ENCODE results near the gene CCSER1. TPM values are rescaled to one million over a fixed set of nuclear protein-coding genes. Genes with fewer than 3 reads are reported as not detected.
"Not testable (repeated sequence)": the region's sequence is repeated elsewhere in the genome, so short reads cannot be mapped to it uniquely, and the experiment has no call there.

Gene CCSER1
- polyA plus RNA-seq, 3 donors: 19.7 to 21.2 (median 20.6) TPM

DNA sequence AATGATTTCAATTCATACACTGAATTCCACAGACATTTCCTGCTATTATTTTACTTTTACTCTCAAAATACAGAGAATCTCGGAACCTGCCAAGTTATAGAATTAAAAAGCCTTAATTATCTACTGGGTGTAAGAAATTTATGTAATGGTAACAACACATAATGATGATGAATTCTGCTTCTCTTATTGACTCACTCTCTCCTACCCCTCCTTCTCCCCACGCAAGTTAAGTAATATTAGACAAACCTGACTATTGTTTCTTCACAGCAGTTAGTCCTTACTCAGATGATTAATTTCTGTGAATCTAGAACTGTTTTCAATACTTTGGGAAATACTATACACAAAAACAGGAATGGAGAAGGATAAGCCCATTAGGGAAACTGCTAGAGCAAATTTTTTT is 762.0 kb downstream of the CCSER1 start:
- no peak for DNase-seq (ENCODE audit: low read depth in 3 of 3, low spot score in 2 of 3)

DNA sequence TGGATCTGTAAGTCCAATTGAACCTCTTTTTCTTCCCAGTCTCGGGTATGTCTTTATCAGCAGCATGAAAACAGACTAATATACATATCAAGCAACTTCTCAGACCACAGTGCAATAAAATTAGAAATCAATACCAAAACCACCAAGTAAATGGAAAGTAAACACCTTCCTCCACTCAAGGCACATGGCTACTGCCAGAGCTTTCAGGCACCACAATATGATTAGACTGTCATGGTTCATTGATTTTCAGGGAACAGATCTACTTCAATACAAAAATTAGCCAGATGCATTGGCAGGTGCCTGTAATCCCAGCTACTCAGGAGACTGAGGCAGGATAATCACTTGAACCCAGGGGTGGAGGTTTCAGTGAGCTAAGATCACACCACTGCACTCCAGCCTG is 776.2 kb downstream of the CCSER1 start:
- not testable (repeated sequence) for DNase-seq (ENCODE audit: low read depth in 3 of 3, low spot score in 2 of 3)

DNA sequence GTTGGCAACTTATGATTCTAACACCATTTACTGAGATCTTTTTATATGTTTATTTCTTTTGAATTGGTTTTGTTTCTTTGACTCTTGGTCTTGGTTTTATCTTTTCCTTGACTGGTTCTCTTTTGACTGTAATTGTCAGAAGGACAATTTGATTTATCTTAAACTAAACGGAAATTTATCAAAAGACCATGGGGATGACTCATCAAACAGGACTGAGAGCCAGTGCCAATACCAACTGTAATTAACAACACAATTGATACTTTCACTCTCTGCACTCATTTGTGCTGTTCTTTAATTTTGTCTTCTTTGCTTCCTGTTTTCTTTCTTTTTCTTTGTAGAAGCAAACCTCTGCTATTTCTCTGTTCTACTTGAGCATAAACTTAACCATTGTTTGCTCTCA is 776.8 kb downstream of the CCSER1 start:
- DNase-seq (ENCODE audit: low read depth in 3 of 3, low spot score in 2 of 3): no peak

DNA sequence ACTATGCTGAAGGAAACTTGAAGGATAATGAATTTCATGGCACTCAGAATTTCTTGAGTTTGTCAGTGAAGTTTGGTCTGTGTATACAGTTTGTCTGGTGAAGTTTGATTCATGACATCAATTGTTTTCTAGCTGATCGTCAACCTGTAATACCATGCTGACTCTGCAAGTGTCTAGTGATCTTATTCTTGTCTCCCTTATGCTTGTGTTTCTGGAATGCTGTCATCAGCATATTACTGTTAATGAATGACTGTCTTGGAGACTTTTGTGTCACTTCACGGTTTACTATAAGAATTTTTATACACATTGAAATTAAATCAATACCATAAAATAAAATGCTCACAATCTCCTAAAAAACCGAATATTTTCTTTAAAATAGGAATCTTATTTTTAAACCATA is 779.0 kb downstream of the CCSER1 start:
- no peak for DNase-seq (ENCODE audit: low read depth in 3 of 3, low spot score in 2 of 3)

DNA sequence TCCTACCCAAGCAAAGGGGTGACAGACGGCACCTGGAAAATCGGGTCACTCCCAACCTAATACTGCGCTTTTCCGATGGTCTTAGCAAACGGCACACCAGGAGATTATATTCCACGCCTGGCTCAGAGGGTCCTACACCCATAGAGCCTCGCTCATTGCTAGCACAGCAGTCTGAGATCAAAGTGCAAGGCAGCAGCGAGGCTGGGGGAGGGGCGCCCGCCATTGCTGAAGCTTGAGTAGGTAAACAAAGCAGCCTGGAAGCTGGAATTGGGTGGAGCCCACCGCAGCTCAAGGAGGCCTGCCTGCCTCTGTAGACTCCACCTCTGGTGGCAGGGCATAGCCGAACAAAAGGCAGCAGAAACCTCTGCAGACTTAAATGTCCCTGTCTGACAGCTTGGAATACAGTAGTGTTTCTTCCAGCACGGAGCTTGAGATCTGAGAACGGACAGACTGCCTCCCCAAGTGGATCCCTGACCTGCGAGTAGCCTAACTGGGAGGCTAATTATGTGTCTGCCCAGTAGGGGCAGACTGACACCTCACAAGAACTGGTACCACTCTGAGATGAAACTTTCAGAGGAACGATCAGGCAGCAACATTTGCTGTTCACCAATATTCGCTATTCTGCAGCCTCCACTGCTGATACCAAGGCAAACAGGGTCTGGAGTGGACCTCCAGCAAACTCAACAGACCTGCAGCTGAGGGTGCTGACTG is 784.7 kb downstream of the CCSER1 start:
- DNase-seq (ENCODE audit: low read depth in 3 of 3, low spot score in 2 of 3): not testable (repeated sequence)

DNA sequence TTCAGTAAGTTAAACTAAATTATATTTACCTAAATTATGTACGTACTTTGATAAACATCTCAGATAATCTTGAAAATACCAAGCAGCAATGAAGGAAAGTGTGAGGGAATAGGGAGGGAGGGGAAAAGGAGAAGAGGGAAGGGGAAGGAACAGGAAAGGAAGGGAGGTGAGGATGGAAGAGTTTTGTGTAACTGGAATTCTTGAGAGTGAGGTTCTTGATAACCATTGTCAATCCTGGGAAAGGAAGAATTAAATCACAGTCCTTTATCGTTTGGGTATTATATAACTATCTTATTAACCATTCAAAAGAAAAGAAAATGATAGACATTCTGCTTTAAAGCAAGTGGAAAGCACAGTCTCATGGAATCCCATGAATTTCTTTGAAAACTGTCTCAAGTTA is 795.0 kb downstream of the CCSER1 start:
- no peak for DNase-seq (ENCODE audit: low read depth in 3 of 3, low spot score in 2 of 3)

DNA sequence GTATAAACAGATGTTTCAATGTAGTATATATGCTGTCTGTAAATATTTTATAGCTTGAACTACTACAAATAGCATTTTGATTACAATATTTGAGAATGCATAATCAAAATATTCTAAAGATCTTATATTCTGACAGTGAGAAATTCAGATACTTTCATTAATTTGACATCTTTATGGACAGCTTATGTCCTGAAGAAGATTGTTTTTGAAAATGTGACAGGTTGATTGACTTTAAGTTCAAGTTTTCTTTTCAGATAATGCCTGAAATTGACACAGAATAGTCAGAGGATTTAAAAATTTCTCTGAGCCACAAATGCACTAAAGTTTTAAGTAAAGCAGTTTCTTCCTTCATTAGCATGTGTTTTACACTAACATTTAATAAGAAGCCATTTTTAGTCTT is 799.8 kb downstream of the CCSER1 start:
- no peak for DNase-seq (ENCODE audit: low read depth in 3 of 3, low spot score in 2 of 3)

DNA sequence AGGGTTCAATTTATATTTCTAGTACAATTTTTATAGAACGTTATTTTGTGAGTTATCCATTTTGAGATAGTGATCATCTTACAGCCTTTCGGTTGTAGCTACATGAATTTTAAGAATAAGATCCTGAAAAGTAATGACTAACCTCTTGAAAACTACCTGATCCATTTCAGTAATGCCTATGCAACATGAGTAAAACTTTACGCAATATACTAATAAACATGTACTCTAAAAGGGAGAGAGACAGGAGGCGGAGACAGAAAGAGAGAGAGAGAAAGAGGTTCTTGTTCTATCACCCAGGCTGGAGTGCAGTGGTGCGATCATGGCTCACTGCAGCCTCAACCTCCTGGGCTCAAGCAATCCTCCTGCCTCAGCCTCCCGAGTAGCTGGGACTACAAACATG is 816.1 kb downstream of the CCSER1 start:
- DNase-seq (ENCODE audit: low read depth in 3 of 3, low spot score in 2 of 3): no peak

DNA sequence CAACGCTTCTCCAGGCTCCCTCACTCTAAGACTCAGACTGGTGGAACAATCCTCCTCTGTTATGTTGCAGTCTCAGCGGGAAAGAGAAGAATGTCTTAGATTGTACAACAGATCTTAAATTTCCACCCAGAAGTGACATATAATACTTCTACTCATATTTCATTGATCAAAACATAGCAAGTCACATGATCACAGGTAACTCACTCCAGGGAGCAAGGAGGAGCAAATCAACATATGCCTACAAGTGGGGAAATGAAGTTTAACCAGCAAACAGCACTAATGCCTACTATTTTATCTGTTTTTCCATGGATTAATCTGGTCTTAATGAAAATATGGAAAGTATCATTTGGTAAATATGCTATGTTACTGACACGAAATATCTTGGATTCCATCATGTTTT is 819.8 kb downstream of the CCSER1 start:
- DNase-seq (ENCODE audit: low read depth in 3 of 3, low spot score in 2 of 3): no peak

DNA sequence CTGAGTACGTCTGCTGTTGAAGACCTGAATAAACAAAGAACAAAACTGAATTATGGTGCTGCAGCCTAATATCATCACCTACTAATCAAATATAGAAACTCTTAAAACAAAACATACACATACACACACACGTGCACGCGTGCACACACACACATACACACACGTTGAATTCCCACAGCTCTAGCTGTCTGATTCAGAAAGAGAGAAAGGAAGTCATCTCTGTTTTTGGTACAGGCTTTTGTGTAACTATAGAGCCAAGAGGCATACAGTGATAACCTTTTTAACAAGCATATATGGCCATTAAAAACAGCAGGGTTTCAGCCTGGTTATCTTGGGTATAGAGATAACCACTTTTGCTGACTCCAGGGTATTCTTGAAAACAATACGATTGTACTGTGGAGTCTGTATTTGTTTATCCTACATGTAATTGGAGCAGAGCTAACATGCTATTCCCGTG is 823.2 kb downstream of the CCSER1 start:
- no peak for DNase-seq (ENCODE audit: low read depth in 3 of 3, low spot score in 2 of 3)

DNA sequence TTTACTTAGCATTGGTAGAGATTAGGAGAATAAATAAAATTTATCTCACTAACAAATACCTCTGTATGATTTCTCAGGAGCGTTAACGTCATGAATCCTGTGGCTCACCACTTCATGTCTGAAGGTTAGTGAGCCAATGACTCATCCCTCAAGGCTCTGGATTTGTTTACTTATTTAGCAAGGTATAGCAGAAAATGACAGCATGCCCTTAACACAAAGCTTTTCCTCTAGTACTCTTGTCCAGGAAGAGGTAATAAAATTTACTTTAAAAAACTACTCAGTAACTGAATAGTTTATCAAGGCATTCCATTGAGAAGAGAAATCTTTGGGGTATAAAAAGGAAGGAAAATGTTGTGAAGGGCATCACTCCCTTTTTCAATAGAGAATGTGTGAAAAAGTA is 823.8 kb downstream of the CCSER1 start:
- no peak for DNase-seq (ENCODE audit: low read depth in 3 of 3, low spot score in 2 of 3)

DNA sequence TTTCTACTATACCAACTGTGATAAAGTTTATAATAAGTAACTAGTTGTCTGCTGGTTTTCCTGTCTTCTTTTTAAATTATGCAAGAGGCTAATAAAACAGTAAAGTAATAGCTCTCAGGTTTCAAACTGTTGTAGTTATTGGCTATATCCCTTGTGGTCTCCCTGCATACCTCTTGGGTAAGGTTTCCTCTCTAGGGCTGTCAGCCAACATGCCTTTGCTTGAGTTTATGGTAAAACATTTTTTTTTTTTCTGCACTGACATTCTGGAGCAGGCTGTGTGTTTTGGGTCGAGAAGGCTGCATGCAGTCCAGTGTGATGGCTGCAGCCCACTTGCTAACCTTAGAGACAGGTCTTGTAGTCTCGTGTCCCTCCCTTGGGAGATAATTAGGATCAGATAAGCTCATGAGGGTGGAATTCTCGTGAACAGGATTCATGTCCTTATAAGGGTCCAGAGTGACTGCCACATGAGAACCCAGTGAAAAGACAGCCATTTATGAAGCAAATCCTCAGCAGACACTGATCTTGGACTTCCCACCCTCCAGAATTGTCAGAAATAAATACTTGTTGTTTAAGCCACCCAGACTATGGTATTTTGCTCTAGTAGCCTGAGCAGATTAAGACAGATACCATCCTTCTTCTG is 831.2 kb downstream of the CCSER1 start:
- DNase-seq (ENCODE audit: low read depth in 3 of 3, low spot score in 2 of 3): no peak

DNA sequence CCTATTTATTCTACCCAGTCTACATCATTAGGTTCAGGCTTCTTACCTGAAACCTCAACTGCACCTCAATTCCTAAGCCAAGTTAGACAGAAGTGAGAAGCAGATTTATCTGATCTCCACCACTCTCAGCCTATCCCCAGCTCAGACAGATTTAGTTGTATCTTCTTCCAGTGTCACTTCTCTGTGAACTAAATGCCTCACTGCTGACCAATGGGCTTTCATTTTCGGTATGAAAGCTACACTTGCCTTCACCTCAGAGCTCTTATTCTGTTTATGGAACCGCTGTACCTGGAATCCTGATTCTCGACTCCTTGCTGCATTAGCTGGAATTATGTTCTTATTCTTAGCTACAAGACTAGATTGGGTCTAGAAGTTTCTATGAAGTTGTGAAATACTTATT is 833.2 kb downstream of the CCSER1 start:
- no peak for DNase-seq (ENCODE audit: low read depth in 3 of 3, low spot score in 2 of 3)

DNA sequence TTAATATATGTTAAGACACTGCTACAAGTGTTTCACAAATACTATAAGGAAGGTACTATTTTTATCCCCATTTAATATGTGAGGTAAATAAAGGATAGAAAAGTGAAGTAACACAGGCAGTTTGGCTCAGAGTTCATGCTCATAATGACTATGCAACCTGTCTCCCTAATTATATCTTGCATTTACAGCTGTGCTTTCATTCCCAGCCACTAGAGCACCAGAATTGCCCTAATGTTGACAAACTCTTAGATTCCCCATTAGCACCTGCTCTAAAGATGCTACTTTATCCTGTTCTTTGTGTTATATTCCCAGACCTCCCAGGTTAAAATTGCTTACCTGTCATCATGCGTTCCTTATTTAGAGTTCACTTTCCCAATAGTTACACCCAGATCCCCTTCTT is 833.6 kb downstream of the CCSER1 start:
- DNase-seq (ENCODE audit: low read depth in 3 of 3, low spot score in 2 of 3): no peak

DNA sequence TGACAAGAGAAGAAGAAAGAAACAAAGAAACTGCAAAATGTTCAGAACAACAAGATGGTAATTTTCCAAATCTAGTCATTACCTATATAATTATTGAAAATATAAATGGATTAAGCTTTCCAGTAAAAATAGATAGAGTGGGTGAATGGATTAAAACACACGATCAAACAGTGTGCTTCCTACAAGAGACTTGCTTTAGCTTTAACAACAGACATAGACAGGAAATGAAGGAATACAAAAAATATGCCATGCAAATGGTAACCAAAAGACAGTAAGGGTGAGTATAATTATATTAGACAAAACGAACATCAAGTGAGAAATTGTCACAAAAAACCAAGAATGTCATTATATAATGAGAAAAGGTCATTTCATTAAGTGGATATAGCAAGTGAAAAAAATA is 842.8 kb downstream of the CCSER1 start:
- no peak for DNase-seq (ENCODE audit: low read depth in 3 of 3, low spot score in 2 of 3)

DNA sequence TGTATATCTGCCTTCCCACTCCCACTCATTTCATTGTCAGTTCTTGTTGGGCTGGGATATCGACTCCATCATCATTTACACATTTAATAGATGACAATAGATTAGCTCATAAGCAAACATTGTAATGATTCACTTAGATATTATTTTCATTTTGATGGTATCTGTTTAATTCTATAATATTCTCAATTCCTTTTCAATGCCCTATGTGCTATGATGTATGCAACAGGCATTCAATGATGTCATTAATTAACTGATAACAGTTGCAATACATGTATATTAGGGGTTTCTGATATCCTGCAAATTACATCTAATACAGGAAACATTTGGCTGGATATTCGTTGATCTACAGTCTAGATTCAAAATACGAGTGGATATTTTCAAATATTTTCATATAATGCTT is 850.5 kb downstream of the CCSER1 start:
- no peak for DNase-seq (ENCODE audit: low read depth in 3 of 3, low spot score in 2 of 3)

DNA sequence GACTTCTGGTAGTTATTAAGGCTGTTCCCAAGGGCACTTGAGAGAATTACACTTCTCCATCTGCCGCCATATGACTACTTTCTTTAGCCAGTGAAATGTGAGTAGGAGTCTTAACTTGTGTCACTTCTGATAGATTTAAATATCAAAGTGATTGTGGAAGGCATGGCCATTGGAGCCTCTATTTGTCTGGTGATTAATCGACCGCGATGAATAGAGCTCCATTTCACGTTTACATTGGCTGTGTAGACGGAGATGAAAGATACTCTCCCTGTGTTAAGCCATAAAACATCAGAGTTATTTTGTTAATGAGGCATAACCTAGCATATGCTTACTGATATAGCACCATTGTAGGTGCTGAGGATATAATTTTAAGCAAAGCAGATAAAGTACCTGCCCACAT is 852.4 kb downstream of the CCSER1 start:
- DNase-seq (ENCODE audit: low read depth in 3 of 3, low spot score in 2 of 3): peak in 1 of 3 donors; percentile 15

DNA sequence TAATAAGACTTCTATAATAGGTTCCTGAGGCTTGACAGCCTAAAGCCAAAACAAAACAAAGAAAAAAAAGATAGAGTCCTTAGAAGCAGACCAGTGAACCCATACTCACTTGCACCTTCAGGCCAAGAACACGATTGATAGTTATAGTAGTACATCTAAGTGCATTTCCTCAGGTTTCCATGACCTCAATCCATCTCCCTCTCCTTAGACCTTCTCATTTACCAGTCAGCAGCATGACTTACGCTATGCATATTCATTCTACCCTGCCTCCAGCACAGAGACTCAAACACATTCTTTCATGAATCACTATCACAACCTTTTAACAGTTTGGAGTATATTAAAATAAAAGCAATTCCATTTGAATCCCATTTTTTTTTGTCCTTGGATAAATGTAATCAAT is 855.6 kb downstream of the CCSER1 start:
- no peak for DNase-seq (ENCODE audit: low read depth in 3 of 3, low spot score in 2 of 3)

DNA sequence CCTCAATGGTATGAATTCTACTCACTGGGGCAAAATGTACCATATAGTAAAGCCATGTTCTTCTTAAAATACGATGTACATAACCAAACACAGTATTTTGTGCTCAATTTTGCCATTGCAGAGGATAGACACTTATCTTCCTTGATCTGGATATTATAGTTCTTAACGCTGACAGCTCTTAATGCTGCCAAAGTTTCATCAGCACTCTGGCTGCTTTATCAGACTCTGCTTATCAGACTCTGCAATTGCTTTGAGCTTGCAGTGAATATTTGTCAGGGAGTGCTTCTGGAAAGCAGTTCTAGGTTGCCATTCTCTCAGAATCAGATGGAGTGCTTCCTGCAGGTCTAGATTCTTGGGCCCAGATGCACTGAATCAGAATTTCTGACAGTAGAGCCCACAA is 863.1 kb downstream of the CCSER1 start:
- no peak for DNase-seq (ENCODE audit: low read depth in 3 of 3, low spot score in 2 of 3)

DNA sequence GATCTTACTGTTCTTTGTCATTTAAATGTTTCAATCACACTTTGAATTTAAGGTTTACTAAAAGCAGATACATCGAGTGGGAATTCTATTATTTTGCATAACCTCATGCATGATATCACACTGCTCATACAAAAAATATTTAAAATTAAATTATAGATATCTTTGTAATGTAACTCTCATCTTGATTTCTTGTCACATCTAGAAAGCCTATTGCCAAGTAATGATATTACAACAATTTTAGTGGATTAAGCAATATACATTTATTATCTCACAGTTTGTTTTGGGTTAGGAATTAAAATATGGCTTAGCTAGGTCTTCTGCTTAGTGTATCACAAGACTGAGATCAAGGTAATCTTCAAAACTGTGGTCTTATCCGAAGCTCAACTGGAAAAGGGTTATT is 865.0 kb downstream of the CCSER1 start:
- no peak for DNase-seq (ENCODE audit: low read depth in 3 of 3, low spot score in 2 of 3)

DNA sequence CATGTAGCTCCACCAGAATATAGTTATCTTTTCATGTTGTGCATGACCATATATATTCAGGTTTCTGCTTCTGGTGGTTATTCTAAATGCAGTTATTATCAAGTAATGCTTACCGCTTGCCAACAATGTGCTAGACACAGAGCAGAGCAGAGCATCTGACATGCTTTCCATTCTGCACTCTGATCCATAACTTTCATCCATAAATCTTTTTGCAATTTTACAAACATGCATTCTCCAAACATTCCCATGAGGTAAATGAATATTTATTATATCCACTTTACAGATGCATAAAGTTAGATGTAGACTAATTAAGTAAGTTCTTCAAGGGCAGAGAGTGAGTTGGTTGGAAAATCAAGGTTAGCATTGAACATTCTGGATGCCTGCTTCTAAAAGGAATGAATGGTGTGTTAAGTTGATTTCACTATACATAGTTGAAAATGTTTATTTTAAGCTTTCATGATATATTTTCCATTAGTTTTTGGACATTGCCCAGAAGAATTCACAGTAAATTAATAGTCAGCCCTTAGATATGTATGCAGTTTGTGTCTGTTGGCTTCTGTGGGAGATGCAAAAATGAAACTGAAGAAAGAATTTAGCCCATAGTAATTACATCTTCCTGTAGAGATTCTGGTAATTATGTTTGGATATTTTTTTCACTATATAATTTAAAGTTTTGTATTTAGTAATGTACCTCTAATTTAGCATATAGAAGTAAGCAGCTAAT is 867.8 kb downstream of the CCSER1 start:
- no peak for DNase-seq (ENCODE audit: low read depth in 3 of 3, low spot score in 2 of 3)

DNA sequence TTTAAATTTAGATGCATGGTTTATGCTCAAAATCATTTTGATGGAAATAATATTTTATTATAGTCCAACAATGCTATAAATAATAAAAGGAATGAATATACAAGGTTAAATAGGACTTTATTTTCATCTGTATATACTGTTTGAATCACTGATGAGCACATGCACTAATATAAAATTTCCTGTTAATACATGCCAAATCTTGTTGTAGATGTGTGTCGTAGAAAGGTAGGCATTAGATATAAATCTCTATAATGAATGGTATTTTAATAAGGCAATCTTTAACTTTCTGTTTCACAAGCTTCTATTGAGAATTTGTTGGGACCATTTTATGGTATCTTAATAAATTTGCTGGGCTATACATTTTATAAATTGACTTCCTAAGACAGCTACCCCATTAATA is 868.8 kb downstream of the CCSER1 start:
- no peak for DNase-seq (ENCODE audit: low read depth in 3 of 3, low spot score in 2 of 3)

Data from right renal cortex interstitium (tissue), 3 donors.